ENCODE data around the gene NDUFA13.
"Not testable (repeated sequence)": the region's sequence is repeated elsewhere in the genome, so short reads cannot be mapped to it uniquely, and the experiment has no call there.

Gene NDUFA13

DNA sequence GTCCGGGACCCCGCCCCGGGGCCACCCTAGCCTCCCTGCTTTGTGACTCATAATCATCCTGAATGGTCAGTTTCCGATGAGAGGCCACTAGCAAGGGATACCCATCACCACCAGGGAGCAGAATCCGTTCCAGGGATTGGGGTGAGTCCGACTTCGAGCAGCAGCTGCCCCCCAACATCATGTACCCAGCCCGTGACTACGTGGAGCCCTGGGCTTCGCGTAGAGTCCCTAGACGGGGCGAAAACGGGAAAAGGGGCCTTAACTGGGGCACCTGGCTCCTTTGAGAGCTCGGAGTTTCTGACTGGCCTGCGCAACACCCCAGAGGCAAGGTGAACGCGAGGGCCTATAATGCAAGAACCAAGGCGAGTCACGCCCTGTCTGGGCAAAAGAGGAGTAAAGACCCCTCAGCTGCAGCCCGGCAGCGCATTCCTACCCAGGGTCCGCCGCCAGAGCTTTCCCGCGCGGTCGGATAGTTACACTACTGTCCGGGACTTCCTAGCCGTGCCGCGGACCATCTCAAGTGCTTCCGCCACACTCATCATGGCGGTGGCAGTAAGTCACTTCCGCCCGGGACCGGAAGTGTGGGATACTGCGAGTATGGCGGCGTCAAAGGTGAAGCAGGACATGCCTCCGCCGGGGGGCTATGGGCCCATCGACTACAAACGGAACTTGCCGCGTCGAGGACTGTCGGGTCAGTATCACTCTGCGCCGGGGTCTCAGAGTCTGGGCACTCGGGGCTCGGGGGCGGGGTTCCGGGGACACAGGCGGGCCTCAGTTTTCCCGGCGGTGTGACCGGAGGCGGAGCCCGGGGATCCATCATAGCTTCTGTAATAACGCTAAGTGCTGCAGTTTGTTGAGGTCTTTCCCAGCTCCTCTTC lies at the start of gene NDUFA13:
Gene NDUFA13 (plus strand): TSS at position 584 of the 878 bp plus-strand sequence. CDS start 14 bp downstream, at position 598.
- DNase-seq (ENCODE audit: low read depth): peak; percentile 91

DNA sequence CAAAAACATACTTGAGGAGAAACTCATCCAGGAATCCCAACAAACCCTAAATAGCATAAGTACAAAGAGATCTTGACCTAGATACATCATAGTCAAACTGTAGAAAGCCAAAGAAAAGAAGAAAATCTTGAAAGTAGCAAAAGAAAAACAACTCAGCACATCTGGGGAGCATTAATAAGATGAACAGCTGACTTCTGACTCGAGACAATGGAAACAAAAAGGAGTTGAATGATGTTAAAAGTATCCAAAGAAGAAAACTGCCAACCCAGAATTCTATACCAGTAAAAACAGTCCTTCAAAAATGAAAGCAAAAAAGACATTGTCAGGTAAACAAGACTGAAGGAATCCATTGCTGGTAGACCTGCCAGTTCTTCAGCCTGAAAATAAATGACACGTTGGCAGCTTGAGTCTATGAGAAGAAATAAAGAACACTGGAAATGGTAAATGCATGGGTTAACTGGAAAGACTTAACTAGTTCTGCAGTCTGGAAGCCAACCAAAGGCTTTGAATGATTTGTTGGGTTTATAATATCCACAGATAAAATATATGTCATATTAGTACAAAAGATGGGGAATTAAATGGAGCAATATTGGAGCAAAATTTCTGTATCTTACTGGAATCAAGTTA lies 47.5 kb upstream of the NDUFA13 start:
- DNase-seq (ENCODE audit: low read depth): peak; percentile 40

DNA sequence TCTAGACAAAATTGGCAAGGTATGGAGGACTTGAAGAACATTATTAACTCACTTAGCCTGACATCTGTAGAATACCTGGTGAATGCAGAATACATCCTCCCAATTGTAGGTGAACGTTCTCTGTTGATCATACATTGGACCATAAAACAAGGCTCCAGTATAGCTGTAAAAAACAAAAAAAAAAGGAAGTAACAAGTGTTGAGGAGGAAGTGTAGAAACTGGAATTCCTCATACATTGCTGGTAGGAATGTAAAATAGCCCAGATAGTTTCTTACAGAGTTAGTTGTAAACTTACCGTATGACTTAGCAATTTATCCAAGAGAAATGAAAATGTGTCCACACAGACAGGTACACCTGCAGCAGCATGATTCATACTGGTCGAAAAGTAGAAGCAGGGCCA lies 45.4 kb upstream of the NDUFA13 start:
- no peak for DNase-seq (ENCODE audit: low read depth)

DNA sequence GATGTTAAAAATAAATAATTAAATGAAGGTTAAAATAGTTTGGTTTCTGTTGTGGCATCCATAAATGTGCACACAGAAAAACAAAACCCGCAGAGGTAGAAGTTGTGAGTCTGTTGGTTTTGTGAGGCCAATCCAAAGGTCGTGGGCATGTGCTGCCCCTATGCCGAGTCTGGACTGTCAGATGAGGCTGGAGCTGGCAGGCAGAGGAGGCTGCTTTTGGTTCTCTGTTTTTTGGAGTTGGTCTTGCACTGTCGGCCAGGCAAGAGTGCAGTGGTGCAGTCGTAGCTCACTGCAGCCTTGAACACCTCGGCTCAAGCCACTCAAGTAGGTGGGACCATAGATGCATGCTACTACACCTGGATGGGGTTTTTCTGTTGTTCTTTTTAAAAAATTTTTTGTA lies 44.3 kb upstream of the NDUFA13 start:
- DNase-seq (ENCODE audit: low read depth): no peak

DNA sequence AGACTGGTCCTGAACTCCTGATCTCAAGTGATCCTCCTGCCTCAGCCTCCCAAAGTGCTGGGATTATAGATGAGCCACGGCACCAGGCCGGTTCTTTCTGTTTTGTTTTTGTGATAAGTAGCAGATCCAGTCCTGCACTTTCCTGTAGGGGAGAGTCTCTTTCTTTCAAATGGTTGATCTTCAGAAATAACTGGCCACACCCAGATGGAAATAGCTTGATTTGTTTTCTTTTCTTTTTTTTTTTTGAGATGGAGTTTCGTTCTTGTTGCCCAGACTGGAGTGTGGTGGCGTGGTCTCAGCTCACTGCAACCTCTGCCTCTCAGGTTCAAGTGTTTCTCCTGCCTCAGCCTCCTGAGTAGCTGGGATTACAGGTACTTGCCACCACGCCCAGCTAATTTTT lies 43.9 kb upstream of the NDUFA13 start:
- DNase-seq (ENCODE audit: low read depth): not testable (repeated sequence)

DNA sequence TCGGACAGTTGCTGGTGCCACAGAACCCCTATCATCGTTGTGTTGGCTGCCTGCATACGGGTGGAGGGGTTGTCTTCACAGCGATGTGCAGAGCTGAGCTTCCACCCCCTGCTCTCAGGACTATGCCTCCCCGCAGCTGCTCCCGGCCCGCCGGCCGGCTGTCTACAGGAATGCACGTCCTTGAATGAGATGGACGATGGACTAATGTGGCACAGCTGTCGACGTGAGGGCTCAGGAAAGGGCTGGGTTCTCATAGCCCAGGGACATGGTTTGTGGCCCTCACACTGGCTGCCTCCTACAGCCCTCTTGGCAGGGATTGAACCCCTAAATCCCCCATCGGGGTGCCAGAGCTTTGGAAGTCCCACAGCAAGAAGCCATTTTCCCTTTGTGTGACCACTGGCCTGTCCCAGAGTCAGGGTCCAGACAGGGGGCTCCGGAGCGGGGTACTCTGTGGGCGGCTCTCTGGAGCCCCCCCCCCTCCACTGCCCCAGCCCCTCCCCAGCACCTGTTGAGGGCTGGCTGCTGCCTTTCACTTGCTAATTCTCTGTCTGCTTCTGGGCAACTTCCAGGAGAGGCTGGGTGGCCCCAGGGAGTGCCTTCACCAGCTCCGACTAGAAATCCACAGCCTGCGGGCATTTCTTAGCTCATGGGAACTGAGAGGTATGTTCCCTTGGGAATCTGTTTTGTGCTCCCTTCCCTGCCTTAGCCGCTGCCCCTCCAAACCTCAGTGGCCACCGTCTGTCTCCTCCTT lies 40.8 kb upstream of the NDUFA13 start:
- DNase-seq (ENCODE audit: low read depth): no peak

DNA sequence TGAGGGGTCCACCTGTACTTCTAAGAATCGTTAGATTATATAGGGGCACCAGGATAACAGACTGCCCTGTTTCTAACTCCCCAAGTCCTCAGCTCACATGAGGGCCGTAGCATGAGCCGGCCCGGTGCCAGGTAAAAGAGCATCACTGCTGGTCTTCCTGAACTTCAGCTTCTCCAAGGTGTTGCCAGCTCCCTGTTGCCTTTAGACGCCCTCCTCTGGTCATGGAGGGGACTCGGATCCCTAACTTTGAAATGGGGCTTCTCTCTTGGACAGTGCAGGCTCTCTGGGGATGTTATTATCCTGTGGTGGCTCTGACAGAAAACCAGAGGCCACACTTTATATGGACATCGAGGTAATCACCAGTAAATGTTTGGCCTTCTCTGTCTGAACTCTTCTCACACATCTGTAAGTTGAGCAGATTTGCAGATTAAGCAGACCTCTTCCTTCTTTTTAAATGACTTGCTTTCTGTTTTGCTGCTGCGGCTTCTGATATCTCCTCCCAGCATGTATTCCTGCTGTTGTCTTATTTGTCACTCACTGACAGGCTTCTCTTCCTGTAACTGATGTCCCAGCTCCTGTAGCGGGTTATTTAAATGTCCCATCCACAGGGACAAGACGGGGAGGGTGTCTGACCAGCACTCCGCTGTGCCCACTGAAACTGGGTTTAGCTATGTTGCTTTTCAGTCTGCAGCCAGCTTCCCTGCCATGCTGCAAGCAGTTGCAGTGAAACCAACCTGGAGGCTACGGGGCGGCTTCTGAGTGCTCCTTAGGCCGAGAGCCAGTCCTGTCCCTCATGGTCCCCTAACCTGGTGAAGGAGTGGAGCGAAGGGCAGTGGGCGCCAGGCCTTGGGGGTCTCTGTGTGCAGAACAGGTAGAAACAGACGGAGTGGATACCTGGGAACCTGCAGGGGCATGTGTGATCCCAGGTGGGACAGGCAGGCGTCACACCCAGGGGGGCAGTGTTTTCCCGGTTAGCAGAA lies 39.9 kb upstream of the NDUFA13 start:
- peak; percentile 36 for DNase-seq (ENCODE audit: low read depth)

DNA sequence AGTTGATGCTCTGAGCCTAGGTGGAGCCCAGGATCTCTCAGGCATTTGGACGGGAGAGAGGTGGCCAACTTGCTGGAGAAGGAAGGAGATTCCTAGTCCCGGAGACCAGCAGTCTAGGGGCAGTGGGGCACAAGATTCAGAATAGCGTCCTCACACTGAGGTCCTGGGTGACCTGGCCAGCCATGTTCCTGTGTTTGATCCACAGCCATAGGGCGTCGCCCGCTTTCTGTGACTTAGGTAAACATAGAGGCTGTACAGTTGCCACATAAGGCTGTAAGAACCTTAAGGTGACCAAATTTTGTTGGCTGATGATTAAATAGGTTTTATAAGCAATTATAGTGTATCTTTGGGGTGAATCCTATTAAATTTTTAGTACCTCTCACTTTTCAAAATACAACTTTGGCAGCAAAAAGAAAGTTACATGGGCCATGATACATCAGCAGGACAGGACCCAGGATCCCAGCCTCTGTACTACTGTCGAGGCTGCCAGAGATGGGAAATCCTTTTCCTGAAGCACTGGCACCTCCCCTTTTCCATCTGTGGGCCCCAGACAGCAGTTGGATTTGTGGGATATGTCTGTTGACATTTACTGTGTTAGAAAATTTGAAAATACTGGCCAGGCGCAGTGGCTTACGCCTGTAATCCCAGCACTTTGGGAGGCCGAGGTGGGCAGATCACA lies 38.2 kb upstream of the NDUFA13 start:
- no peak for DNase-seq (ENCODE audit: low read depth)

DNA sequence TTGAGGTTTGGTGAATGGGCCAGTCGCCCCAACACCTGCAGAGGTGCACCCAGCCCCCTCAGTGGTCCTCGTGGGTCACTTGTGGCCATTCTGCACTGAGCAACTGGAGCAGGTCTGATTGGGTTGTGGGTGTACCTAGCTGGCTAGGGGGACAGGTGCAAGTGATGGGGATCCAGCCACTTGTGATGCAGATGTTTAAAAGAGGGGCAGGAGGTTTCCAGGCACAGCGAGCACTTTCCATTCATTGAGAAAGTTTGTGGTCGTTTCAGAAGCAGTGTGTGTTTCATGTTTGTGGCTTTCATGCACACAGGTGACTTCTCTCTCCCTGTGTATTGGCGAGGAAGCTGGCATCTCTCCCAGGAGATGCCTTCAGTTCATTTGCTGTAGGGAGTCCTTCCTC lies 35.3 kb upstream of the NDUFA13 start:
- DNase-seq (ENCODE audit: low read depth): no peak

DNA sequence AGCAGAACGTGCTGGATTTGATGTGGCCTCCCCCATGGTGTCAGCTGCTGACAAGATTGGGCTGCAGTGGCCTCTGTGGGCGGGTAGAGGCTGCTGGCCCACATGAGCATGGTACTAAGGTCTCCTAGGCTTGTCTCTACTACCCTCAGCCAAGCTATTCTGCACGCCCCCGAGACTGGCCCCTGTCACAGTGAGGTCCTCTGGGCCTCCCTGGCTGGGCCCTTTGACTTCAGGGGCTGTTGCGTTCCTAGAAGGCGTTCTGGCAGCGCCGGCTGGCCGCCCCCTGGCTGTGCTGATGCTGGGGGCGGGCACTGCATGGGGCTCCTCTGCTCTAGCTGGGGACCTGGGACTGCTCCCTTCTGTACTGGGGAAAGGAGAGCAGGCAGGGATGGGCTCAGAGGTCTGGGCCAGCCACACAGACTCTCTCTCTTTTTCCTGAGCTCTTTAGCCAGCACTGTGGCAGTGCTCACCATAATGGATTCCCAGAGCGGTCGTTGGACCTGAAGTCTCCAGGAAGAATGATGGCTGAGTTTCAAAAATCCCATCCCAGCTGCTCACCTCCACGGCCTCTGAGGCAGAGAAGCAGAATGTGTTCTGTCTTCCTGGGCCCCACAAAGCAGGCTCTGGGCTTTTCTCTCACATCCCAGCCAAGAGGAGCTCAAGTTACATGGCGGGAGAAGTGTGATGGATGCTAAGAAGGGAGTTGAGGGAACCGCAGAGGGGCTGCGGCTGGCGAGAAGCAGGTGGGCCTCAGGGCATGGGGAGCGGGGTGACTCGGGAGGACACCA lies 33.0 kb upstream of the NDUFA13 start:
- no peak for DNase-seq (ENCODE audit: low read depth)

DNA sequence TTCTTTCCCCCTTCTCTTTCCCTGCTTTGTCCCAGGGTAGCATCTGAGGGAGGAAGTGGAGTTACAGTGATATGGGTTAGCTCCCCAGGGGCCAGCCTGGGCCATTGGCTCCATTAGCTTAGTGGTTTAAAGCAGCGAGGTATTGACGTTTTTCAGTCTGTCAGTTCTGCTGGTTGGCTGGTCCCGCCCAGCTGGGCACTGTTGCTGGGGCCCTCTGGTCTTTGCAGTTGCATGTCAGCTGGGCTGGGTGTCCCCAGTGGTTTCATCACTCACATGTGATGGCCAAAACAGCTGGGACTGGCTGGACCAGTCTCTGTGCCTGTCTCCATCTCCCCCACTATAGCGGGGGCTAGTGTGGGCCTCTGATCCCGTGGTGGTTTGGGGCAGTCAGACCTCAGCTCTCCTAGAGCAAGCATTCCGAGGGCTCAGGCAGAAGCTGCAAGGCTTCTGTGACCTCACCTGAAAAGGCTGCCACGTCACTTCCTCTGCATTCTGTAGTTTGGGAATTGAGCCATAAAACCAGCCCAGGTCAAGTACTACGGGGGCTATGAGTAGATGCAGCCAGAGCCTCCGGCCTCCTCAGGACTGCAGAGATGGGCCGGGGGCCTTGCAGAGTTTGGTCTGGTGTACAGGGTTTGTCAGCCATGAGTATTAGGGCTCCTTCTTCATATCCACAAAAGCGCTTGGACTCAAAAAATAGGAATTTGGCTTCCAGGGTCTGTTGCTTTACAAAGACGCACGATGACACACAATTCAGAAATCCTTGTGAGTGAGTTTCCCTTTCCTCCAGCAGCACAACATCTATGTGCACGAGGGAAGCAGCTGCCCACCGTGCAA lies 30.6 kb upstream of the NDUFA13 start:
- DNase-seq (ENCODE audit: low read depth): peak; percentile 52

DNA sequence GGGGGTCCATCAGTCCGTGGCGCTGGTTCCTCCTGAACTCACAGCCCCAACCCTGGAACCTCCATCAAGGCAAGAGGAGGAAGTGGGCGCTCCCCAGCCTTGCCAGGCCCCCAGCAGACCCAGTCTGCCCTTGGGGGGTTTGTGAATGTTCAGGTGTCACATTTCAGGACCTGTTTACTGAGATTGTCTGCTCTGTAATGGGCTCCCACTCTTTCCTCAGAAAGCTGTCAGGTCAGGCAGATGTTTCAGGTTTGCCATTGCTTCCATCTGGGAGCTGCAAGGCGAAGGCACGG lies 30.1 kb upstream of the NDUFA13 start:
- DNase-seq (ENCODE audit: low read depth): no peak

DNA sequence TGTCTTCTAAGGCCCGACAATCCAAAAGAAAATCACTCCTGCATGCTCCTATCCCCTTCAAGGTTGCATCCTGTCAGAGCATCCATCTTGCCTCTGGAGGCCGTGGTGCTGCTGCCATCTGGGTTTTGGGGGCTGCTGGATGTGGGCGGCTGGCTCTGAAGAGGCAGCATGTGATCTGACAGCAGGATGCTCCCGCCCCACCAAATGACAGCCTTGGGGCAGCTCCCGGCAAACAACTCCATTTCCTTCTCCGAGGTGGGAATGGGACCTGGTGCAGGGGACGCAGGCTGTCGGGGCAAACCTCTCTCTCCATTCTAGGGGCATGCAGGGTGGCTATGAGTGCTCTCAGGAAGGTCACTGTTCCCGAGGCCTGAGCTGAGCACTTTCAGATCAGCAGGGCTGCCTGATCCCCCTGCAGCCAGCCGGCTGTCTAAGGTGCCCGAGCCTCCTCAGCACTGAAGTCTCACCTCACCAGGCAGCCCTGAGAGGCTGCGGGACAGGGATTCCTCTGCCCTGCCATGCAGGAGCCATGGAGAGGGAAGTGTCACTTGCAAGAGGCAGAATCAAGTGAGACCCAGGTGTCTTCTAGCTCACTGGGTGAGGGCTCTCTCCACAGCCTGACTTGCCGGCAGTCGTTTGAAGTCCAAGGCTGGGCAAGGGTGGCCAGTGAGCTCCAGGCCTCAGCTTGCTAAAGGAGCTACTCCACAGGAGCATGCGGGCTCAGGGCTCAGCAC lies 29.5 kb upstream of the NDUFA13 start:
- DNase-seq (ENCODE audit: low read depth): no peak

DNA sequence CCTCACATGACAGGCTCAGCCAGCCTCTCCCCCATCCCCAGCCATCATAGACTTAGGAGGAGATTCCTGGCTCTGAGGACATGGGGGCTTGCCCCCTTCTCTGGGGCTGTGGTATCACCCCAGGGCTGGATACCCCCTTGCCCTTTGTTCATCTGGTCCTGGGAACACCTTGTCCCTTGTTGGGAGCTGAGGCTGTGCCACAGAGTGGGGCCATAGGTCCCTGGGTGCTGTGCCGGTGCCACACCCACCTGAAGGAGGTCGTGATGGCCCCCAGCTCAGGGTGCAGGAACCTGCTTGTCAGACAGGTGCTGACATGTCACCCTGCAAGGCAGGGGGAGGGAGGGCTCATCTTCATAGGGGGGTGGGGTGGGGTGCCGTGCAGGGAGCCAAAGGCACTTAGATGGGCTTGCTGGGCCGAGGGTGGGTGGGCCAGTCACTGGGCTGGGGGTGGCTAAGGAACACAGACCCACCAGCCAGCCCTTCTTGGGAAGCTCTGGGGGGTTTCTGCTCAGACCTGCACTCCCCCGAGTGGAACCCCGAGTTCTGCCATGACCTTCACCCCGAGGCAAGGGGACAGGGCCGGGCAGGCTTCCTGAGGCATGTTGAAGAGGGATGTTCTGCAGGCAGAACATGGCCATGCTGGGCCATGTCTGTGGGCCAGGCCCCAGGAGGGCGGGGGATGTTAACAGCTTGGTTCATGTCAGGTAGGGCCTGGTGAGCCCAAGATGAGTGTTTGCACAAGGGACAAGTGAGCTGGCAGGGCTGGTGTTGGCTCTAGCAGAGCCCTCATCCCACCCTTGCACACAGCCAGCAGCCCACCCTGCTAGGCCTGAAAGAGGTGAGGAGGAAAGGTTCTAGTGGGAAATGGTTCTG lies 28.7 kb upstream of the NDUFA13 start:
- no peak for DNase-seq (ENCODE audit: low read depth)

DNA sequence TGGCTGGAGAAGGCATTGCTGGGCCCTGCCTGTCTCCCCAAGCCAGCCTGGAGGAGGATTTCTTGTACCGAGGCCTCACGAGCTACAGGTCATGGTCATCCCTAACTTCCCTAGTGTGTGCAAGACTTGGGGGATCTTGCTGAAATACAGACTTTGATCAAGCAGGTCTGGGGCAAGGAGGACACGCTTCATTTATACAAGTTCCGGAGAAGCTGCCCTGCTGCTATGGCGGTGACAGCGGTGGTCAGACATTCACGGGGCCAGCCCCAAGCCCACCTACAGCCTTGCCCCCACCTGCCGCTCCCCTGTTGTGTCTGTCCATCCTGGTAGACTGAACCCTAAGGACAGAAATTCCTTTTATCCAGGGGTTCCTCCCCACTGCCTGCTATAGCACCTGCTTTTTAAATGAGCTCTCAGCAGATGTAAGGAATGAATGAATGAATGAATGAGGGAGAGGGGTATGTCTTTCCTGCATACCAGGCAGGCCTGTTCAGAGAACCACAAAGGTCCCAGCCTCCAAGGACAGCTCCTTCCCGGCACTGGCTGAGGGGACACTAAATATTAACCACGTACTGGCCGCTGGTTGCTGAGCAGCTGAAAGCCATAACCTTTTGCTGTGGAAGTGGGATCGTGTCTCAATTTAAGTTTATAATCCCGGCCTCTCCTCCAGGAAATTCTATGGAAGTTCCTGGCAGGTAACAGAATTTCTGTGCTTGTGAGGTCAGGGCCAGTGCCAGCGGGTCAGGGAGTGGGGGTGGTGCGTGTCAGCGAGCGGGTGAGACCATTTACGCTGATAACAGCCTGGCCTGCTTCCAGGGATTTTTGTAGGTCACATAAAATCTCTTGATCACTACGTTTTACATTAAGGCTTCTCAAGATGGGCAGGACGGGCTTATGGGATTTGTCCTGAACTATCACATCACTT lies 27.8 kb upstream of the NDUFA13 start:
- peak; percentile 13 for DNase-seq (ENCODE audit: low read depth)

DNA sequence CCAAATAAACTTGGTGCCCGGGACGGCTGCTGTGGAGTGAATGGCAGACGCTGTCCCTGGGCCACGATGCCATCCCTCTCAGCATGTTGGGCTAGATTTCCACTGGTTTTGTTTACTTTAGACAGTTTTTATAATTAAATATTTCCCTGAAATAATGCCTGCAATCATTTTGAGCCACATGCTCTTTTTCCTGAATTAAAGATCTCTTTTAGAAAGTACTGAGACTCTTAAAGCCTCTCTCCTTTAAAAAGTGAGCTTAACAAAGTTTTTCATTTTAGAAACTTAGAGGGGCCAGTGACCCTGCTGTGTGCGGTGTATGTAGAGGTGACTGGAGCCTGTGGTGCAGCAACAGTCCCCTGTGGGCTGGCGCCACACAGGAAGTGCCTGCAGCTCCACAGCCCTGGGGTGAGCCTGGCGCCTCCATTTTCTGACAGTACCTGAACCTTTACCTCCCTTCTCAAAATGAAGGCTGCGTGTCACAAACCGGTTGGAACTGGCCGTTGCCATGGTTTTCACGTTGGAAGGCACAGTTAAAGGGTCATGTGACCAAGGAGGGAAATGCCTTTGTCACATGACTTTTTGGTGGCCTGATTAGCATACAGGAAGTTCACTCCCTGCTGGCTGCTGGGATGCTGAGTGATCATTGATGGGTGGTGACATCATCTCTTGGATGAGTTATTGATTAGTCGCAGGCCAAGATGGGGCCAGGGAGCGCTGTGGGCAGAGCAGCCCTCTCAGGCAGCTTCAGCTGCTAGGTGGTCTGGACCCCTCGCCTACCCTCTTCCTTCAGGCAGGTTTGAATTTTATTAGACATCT lies 26.9 kb upstream of the NDUFA13 start:
- DNase-seq (ENCODE audit: low read depth): peak; percentile 94
